Progenitor cell of endocrine pancreas (in vitro differentiated cells): Measurements from ENCODE around the gene DLL3. TPM values are rescaled to one million over a fixed set of nuclear protein-coding genes. Genes with fewer than 3 reads are reported as not detected.

Source experiments
- DNase-seq: peaks from one replicate; pipeline ENCODE4 v3.0.0; 2021; ENCODE audit warnings: low spot score; ENCODE audit not compliant: unreplicated experiment
- H3K27ac Mint-ChIP-seq: 2 replicates; pipeline ENCODE4 v1.8.0; 2021; ENCODE audit warnings: mild to moderate bottlenecking, moderate library complexity, mixed read lengths
- H3K27me3 Mint-ChIP-seq: 2 replicates; pipeline ENCODE4 v1.8.0; 2021; ENCODE audit warnings: mixed read lengths
- H3K36me3 Mint-ChIP-seq: 2 replicates; pipeline ENCODE4 v1.8.0; 2022; ENCODE audit warnings: mixed read lengths; ENCODE audit not compliant: insufficient read depth
- H3K4me1 Mint-ChIP-seq: 2 replicates; pipeline ENCODE4 v1.8.0; 2021; ENCODE audit warnings: low read depth, mixed read lengths
- H3K4me3 Mint-ChIP-seq: 2 replicates; pipeline ENCODE4 v1.8.0; 2021; ENCODE audit warnings: low read depth, mild to moderate bottlenecking, moderate library complexity, mixed read lengths
- H3K9me3 Mint-ChIP-seq: 2 replicates; pipeline ENCODE4 v1.8.0; 2021; ENCODE audit warnings: low read depth, mixed read lengths
- CTCF ChIP-seq: fragments of 200-600 bp; sonication (generic); IDR thresholded peaks from one replicate; pipeline ENCODE4 v1.5.0; 2021; ENCODE audit warnings: antibody characterized with exemption, mild to moderate bottlenecking; ENCODE audit not compliant: unreplicated experiment
- total RNA-seq: library from RNA; stranded (reverse); gene quantifications from 2 replicates; pipeline ENCODE4 v1.2.1, GENCODE V29; 2021

DLL3 gene
- total RNA-seq, 1 donor from 2014 or later = 1.1 TPM

DNA sequence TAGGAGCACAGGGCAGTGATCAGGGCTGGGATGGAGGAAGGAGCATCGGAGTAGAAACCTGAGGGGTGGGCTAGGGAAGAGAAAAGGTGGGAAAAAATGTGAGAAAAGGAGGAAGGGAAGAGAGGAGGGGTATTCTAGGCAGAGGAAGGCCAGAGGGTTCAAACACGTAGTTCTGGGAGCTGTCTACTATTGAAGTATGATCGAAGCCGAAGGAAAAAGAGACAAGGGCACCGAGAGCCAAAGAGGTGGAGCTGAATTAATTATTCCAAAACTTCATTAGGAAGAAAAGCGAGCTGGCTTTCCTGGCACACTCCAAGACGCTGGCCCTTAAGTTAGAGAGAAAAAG, 7.8 kb downstream of the DLL3 start:
- no peak overlapping the region for H3K27ac Mint-ChIP-seq
- no peaks in the 10 kb centered on the region for H3K9me3 Mint-ChIP-seq
- peak overlapping the region; percentile 40 for H3K4me3 Mint-ChIP-seq
- no peak for DNase-seq
- H3K36me3 Mint-ChIP-seq = no peaks in the 10 kb centered on the region
- no peak for TF ChIP-seq CTCF
- H3K4me1 Mint-ChIP-seq = no peaks in the 10 kb centered on the region
- peaks cover 62% of the 10 kb centered on the region for H3K27me3 Mint-ChIP-seq

- Mint-ChIP-seq H3K36me3 (no peaks in the 10 kb centered on the region), H3K4me1 (no peaks in the 10 kb centered on the region), H3K4me3 (peak overlapping the region; percentile 65), H3K27me3 (peaks cover 60% of the 10 kb centered on the region), H3K27ac (no peak overlapping the region), H3K9me3 (no peaks in the 10 kb centered on the region)
- peak; percentile 44 for DNase-seq
- no peak for TF ChIP-seq CTCF
Observed at GRCh38 chr19:39506944-39507714, 8.4 kb downstream of the DLL3 start.

DNA sequence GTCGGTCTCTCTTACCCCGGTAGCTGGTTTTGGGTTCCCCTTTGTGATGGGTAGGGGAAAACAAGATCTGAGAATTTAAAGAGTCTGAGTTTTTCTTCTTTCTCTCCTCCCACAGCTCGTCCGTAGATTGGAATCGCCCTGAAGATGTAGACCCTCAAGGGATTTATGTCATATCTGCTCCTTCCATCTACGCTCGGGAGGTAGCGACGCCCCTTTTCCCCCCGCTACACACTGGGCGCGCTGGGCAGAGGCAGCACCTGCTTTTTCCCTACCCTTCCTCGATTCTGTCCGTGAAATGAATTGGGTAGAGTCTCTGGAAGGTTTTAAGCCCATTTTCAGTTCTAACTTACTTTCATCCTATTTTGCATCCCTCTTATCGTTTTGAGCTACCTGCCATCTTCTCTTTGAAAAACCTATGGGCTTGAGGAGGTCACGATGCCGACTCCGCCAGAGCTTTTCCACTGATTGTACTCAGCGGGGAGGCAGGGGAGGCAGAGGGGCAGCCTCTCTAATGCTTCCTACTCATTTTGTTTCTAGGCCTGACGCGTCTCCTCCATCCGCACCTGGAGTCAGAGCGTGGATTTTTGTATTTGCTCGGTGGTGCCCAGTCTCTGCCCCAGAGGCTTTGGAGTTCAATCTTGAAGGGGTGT, 9.1 kb downstream of the DLL3 start:
- H3K27ac Mint-ChIP-seq = no peak overlapping the region
- H3K4me1 Mint-ChIP-seq = no peaks in the 10 kb centered on the region
- H3K4me3 Mint-ChIP-seq = peak overlapping the region; percentile 65
- peaks cover 60% of the 10 kb centered on the region for H3K27me3 Mint-ChIP-seq
- DNase-seq = no peak
- no peaks in the 10 kb centered on the region for H3K9me3 Mint-ChIP-seq
- no peaks in the 10 kb centered on the region for H3K36me3 Mint-ChIP-seq
- no peak for TF ChIP-seq CTCF

DNA sequence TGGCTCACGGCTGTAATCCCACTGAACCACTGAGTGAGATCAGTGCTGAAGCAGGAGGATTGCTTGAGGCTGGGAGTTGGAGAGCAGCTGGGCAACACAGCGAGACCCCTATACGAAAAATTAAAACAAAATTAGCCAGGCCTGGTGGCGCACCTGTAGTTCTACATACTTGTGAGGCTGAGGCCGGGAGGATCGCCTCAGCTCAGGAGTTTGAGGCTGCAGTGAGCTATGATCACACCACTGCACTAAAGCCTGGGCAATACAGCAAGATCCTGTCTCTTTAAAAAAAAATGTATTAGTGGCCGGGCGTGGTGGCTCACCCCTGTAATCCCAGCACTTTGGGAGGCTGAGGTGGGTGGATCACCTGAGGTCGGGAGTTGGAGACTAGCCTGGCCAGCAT, 9.9 kb downstream of the DLL3 start:
- H3K9me3 Mint-ChIP-seq = no peaks in the 10 kb centered on the region
- no peak overlapping the region for H3K4me3 Mint-ChIP-seq
- no peak overlapping the region for H3K27ac Mint-ChIP-seq
- no peak for DNase-seq
- no peak for TF ChIP-seq CTCF
- no peaks in the 10 kb centered on the region for H3K36me3 Mint-ChIP-seq
- H3K27me3 Mint-ChIP-seq = peaks cover 56% of the 10 kb centered on the region
- no peaks in the 10 kb centered on the region for H3K4me1 Mint-ChIP-seq

- Mint-ChIP-seq H3K4me3 (no peak overlapping the region), H3K4me1 (no peaks in the 10 kb centered on the region), H3K27ac (no peak overlapping the region), H3K27me3 (peaks cover 50% of the 10 kb centered on the region), H3K9me3 (no peaks in the 10 kb centered on the region), H3K36me3 (no peaks in the 10 kb centered on the region)
- no peak for TF ChIP-seq CTCF
- no peak for DNase-seq
Observed at GRCh38 chr19:39509233-39509632, 10.5 kb downstream of the DLL3 start.
